MM.1S (cell line): Measurements from ENCODE around the gene FLNC.

Experiments
- CTCF ChIP-seq: fragments of 300-600 bp; sonication (generic); IDR thresholded peaks from 2 replicates; pipeline ENCODE4 v1.5.1; 2016; ENCODE audit warnings: antibody characterized with exemption, low read length, mixed read lengths
- EZH2 ChIP-seq: fragments of 300-600 bp; sonication (generic); optimal IDR thresholded peaks from 2 replicates; pipeline ENCODE3; 2017; ENCODE audit warnings: low read depth, mild to moderate bottlenecking, antibody characterized with exemption, low read length, mixed read lengths

GRCh38 chr7:128867241-128867640 lies 37.0 kb downstream of the FLNC start:
- TF ChIP-seq EZH2 = no peak
- TF ChIP-seq CTCF = no peak
